Fibroblast of skin of back (primary cell): ENCODE measurements around the gene CPOX.

Experiments used
- DNase-seq: peaks from one replicate; pipeline ENCODE4 v3.0.0-alpha.2; 2013

Gene CPOX

DNA sequence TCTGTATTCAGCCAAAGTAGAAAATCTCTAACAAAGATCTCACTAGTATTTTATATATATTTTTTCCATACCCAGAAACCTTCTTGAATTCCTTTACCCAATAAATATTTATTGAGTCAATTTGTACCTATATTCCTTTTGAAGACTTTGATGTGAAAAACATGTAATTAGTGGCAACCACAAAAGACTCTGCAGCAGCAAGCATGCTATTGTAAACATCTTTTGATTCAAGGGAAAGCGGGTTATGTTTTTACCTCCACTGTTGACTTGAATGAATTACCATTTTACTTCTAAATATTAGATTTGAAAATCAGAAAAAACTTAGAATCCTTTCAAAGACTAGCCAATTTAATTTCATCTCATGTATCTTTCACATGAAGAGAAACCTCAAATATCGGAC is 59.2 kb downstream of the CPOX start:
- DNase-seq, result no peak

DNA sequence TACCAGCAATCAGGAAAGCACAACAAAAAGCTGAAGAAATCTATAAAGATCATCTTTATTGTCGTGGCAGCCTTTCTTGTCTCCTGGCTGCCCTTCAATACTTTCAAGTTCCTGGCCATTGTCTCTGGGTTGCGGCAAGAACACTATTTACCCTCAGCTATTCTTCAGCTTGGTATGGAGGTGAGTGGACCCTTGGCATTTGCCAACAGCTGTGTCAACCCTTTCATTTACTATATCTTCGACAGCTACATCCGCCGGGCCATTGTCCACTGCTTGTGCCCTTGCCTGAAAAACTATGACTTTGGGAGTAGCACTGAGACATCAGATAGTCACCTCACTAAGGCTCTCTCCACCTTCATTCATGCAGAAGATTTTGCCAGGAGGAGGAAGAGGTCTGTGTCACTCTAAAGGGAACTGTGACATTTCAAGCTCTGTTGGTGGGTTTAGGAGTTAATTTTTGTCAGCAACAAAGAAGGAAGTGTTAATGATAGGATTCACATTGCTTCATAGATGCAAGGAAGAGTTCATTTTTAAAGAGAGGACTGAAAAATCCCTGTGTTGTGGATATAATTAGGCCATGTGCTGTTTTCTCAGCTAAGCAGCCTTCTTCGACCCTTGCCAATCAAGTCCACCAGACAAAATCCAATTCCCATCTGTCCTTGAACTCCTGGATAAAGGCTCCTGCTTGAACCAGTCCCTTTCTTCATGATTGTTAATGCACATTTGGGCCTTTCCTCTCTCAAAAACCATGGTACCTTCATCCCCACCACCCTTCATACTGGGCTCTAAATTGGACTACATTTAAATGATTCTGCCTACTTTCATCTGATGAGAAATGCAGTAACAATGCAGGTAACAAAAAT is 60.5 kb downstream of the CPOX start:
- DNase-seq, result no peak

- DNase-seq, result no peak
Observed at GRCh38 chr3:98532275-98532637, 61.2 kb downstream of the CPOX start.

DNA sequence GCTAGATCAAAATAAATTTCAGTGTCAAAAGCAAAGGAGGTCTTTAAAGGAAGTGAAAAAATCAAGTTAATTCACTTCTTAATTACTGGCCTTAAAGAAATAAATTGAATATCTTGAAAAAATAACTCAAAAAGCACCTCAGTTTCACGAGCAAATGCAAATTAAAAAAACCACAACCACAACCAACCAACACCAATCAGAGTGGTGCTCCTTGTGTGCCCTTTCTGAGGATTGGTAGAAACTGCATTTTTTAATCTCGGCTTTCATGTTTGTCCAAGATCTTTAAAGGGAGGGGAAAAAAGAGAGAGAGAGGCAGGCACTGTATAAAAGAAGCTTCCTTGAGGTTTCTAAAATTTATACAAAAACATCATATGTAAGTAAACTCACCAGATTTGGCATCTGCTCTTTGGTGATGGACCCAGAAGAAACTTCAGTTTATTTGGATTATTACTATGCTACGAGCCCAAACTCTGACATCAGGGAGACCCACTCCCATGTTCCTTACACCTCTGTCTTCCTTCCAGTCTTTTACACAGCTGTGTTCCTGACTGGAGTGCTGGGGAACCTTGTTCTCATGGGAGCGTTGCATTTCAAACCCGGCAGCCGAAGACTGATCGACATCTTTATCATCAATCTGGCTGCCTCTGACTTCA is 61.7 kb downstream of the CPOX start, which contains the start of gene GPR15:
Gene GPR15 (plus strand): TSS at position 357 of the 653 bp plus-strand sequence. CDS start 56 bp downstream, at position 413.
- DNase-seq, result no peak

DNA sequence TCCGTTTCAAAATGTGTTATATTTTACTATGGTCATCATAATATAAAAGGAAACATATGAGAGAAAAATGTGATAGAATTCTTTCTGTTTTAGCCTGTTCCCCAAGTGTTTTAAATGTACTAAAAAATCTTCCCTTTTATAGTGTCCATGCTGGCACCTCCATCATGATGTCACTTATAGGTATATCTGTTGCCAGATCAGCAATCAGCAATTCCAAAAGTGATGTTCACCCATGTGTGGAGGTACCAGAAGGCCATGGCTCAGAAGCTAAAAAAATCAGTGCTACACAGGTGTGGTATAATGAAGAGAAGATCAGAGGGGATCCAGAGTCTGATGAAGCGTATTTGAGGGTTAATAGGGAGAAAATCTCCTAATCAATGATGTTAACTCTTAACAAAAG is 62.7 kb downstream of the CPOX start:
- DNase-seq, result no peak

- no peak for DNase-seq
Observed at GRCh38 chr3:98529856-98530459, 63.5 kb downstream of the CPOX start.
